Esophagus squamous epithelium (tissue), 4 donors: Measurements from ENCODE around the gene EPN2.

ENCODE experiments used
- POLR2A ChIP-seq, 4 donors: fragments of 450-650 bp; IDR thresholded peaks; one replicate each; pipeline ENCODE4 v1.6.1; 2017; ENCODE audit warnings: antibody characterized with exemption in 4 of 4, mild to moderate bottlenecking in 4 of 4, moderate library complexity in 3 of 4
- TF ChIP-seq, protein P1 (sequence below), 6 experiments: fragments of 450-650 bp in 4 of 6; fragments of 200-600 bp in 2 of 6; sonication (generic) in 2 of 6; IDR thresholded peaks; one replicate each; pipeline ENCODE4 v1.5.1; 2016 to 2019; ENCODE audit warnings: antibody characterized with exemption in 6 of 6, mild to moderate bottlenecking in 4 of 6, moderate library complexity in 4 of 6

DNA sequence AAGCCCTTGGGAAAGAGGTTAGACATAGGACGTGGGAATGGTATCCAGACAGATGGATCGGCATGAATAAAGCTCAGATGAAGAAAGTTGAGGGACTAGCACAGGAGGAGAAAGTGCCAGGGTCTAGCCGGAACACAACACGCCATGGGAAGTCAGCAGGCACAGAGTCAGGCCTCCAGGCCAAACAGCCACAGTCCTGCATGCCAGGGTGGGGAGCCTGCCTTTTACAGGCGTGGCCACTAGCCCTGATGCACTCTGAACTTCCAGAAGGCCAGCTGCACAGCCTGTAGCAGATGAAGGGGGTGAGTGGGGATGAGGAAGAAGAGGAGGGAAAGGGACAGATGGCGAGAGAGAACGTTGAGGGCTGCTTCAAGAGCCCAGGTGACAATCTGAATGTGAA is 120.2 kb downstream of the EPN2 start:
- TF ChIP-seq, protein P1, sequence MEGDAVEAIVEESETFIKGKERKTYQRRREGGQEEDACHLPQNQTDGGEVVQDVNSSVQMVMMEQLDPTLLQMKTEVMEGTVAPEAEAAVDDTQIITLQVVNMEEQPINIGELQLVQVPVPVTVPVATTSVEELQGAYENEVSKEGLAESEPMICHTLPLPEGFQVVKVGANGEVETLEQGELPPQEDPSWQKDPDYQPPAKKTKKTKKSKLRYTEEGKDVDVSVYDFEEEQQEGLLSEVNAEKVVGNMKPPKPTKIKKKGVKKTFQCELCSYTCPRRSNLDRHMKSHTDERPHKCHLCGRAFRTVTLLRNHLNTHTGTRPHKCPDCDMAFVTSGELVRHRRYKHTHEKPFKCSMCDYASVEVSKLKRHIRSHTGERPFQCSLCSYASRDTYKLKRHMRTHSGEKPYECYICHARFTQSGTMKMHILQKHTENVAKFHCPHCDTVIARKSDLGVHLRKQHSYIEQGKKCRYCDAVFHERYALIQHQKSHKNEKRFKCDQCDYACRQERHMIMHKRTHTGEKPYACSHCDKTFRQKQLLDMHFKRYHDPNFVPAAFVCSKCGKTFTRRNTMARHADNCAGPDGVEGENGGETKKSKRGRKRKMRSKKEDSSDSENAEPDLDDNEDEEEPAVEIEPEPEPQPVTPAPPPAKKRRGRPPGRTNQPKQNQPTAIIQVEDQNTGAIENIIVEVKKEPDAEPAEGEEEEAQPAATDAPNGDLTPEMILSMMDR (IDR thresholded peaks at IDR 0.05), result no peak
- no peak for TF ChIP-seq POLR2A (IDR thresholded peaks at IDR 0.05)
